ENCODE measurements around the gene PHTF1.

GRCh38 chr1:113782406-113782805 lies 23.1 kb upstream of the PHTF1 start:
- TF ChIP-seq CTCF (IDR thresholded peaks at IDR 0.05) = no peak
- no peak for TF ChIP-seq POLR2A (IDR thresholded peaks at IDR 0.05)
- TF ChIP-seq POLR2AphosphoS5 (IDR thresholded peaks at IDR 0.05) = no peak
